Fibroblast of skin of back (primary cell): ENCODE measurements around the gene CAAP1.
"Not testable (repeated sequence)": the region's sequence is repeated elsewhere in the genome, so short reads cannot be mapped to it uniquely, and the experiment has no call there.

Experiments
- DNase-seq: peaks from one replicate; pipeline ENCODE4 v3.0.0-alpha.2; 2013

Gene CAAP1

DNA sequence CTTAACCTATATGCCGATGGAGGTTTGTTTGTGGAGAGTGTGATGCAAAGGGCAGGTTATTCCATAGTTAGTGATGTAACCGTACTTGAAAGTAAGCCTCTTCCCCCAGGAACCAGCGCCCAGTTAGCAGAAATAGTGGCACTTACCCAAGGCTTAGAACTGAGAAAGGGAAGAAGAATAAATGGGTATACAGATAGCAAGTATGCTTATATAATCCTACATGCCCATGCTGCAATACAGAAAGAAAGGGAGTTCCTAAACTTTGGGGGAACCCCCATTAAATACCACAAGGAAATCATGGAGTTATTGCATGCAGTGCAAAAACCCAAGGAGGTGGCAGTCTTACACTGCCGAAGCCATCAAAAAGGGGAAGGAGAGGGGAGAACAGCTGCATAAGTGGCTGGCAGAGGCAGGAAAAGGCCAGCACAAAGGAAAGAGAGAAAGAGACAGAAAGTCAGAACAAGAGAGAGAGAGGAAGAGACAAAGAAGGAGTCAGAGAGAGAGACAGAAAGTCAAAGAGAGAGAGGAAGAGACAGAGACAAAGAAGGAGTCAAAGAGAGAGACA, 64.1 kb downstream of the CAAP1 start:
- not testable (repeated sequence) for DNase-seq

DNA sequence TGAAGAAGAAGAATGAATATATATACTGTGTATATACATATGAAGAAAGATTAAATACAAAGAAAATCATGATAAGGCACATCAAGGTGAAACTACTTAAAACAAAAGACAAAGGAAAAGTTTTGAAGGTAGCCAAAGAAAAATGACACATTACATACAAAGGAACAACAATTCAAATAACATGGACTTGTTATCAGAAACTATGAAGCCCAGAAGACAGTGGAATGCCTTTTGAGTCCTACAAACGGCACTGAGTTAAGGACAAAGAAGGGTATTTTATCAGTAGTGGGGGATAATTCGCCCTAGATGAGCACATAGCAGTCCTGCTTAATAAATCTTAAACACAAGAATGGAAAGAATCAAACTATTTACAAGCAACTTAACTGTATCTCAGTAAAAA, 77.8 kb downstream of the CAAP1 start:
- no peak for DNase-seq

DNA sequence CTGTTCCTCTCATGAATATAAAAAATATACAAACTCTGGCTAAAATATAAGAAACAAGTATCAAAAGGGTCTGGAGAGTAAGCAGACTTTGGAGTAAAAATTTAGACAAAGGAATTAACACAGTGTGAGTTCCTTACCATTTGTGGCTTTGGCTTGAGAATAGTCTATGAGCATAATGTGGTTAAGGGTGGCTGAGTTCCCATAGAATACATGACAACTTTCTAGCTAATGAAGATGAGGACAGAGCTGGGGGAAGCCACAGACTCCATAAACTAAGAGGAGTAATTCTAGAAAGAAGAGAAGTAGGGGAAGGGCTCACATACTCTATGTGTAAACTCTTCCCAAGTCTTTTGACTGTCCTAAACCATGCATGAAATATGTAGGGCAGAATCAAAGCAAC, 79.4 kb downstream of the CAAP1 start:
- no peak for DNase-seq

DNA sequence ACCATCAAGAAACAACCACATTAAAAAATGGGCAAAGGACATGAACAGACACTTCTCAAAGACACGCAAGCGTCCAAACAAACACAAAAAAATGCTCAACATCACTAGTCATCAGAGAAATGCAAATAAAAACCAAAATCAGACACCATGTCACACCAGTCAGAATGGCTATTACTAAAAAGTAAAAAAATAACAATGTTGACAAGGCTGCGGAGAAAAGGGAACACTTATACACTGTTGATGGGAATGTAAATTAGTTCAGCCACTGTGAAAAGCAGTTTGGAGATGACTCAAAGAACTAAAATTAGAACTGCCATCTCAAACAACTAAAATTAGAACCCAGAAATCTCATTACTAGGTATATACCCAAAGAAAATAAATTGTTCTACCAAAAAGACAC, 80.4 kb downstream of the CAAP1 start:
- no peak for DNase-seq

DNA sequence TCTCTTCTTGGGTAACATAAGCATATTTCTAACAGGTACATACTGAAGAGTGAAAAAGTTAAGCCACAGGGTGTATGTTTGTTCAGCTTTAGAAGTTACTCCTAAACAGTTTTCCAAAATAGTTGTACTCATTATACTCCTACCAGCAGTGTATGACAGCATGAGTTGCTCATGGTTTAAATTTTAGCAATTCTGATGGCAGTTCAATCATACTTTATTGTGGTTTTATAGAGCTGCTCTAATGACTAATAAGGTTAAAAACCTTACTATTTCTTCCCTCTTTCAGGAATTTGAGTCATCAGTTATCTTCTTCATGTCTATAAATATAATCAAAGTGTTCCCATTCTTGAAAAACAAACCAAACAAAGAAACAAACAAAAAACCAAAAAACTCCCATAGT, 81.5 kb downstream of the CAAP1 start:
- no peak for DNase-seq

DNA sequence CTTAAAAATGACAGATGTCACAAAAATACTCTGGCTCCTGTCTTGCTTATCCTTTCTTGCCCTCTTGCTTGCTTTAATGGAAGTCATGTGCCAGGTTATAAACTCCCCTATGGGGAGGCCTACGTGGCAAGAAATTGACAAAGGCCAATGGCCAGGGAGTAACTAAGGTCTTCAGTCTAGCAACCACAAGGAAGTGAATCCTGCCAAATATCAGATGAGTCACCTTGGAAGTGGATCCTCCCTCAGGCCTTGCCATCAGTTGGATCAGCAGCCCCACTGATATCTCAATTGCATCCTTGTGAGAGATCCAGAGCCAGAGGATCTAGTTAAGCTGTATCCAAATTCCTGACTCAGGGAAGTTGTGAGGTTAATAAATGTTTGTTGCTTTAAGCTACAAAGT, 82.8 kb downstream of the CAAP1 start:
- peak; percentile 53 for DNase-seq

DNA sequence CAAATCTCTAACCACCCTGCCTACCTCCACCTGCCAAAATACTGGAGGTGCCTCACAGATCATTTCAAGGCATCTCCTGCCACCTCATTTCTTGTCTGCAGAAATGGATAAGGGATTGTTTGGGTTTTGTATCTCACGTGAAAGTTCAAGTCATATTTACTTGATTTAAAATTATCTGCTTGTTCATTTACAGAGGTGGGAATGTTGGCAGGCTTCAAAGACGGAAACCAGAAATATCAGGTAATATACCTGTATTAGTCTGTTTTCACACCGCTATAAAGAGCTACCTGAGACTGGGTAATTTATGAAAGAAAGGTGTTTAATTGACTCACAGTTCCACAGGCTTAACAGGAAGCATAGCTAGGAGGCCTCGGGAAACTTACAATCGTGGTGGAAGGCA, 85.4 kb downstream of the CAAP1 start:
- no peak for DNase-seq

DNA sequence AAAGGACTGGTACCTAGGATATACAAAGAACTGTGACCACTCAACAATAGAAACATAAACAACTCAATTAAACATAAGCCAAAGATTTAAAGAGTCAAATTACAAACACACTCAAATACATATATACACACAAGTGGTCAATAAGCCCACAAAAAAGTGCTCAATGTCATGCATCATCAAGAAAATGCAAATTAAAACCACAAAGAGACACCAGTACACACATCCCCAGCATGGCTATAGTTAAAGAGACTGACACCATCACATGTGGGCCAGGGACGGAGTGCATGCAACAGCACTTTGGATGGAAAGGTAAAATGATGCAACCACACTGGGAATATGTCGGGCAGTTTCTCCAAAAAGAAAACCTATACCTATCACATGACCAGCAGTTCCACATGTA, 89.7 kb downstream of the CAAP1 start:
- DNase-seq, result no peak

DNA sequence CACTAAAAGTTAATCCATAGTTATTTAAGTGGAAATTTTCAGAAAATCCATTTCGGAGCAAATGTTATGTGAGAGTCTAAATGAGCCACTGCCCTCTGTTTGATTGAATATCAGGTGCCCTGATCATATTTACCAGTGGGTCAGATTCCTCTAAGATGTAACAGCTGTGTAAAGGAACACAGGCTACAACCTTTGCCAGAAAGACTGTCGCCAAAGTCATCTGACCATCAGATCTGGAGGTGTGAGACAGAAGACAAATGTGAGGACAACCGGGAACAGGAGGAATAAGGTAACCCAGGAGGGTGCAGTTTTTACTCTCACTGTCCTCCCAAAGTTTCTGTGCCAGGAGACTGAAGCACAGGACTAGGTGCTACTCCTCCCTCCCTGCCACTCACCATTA, 90.8 kb downstream of the CAAP1 start:
- DNase-seq, result no peak

DNA sequence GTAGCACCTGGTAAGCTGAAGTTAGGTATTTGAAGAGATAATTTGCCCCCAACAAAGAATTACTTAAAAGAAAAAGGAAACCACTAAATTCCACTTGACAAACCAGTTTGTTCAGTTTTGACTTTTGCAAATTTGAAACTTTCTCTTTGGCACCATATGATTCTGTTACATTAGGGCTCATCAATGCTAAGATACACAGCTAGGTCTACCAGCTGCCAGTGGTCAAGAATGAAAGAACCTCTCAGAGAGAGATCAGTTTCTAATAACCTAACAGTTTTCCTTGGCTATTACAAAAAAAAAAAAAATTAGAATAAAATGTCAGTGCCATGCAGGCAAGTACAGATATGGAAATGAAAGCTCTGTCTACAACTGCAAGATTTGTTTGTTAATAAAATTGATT, 92.3 kb downstream of the CAAP1 start:
- no peak for DNase-seq

DNA sequence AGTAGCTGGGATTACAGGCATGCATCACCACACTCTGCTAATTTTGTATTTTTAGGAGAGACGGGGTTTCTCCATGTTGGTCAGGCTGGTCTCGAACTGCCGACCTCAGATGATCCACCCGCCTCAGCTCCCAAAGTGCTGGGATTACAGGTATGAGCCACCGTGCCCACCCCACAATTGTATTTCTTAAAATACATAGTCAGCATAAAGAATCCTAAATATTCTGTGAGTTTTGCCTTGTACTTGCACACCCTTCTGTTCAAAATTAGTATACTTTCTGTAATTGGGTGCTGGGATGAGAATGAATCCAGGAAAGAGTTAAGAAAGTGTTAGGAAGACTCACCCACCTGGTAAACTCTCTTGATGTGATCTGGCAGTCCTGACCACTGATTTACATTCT, 101.3 kb downstream of the CAAP1 start:
- no peak for DNase-seq
